Gastroesophageal sphincter (tissue), 4 donors: Measurements from ENCODE around the gene NUTM1. TPM values are rescaled to one million over a fixed set of nuclear protein-coding genes. Genes with fewer than 3 reads are reported as not detected.

Experiments used
- small RNA-seq, 4 donors: library from RNA; depleted of rRNA; stranded (forward); fragments of <200 nt; gene quantifications; one replicate each; pipeline ENCODE3, GENCODE V24; 2016
- total RNA-seq, 4 donors: library from RNA; depleted of rRNA; stranded (reverse); fragments of >200 nt; gene quantifications; one replicate each; pipeline ENCODE4 v1.1.0, GENCODE V29; 2016

The NUTM1 gene
- total RNA-seq, 4 donors from 2014 or later, result 0.12 TPM; not detected in 3

Small RNA genes within 50 kb of the gene (small RNA-seq; reads per million reads assigned to genes)
- gene MIR1233-1, result 0 reads per million in 4 donors
- 0 reads per million in 4 donors for gene RF00019

Other genes with a start within 250 kb of the NUTM1 start
- 10 to 100 TPM; 34.6 to 49.2 (median 43.2) TPM for gene EMC7, start 241.5 kb upstream of the NUTM1 start, total RNA-seq
- gene PGBD4, start 241.2 kb upstream of the NUTM1 start, total RNA-seq, result 1 to 10 TPM in 3 of 4 donors, under 1 TPM in 1; 0.82 to 1.6 (median 1.4) TPM
- gene KATNBL1, start 133.2 kb upstream of the NUTM1 start, total RNA-seq, result 10 to 100 TPM; 28.6 to 60.7 (median 40.0) TPM
- 100 to 1,000 TPM; 138 to 173 (median 161) TPM for gene EMC4, start 118.3 kb upstream of the NUTM1 start, total RNA-seq
- 10 to 100 TPM; 12.0 to 19.0 (median 15.7) TPM for gene SLC12A6, start 5.5 kb upstream of the NUTM1 start, total RNA-seq
- 100 to 1,000 TPM in 2 of 4 donors, 10 to 100 TPM in 2; 93.3 to 128 (median 108) TPM for gene NOP10, start 179 bp upstream of the NUTM1 start, total RNA-seq
- gene LPCAT4, start 23.9 kb downstream of the NUTM1 start, total RNA-seq, result 10 to 100 TPM in 3 of 4 donors, 1 to 10 TPM in 1; 6.8 to 13.5 (median 10.7) TPM
- 10 to 100 TPM in 3 of 4 donors, 1 to 10 TPM in 1; 6.0 to 66.5 (median 27.1) TPM for gene GOLGA8A, start 94.5 kb downstream of the NUTM1 start, total RNA-seq
- 100 to 1,000 TPM in 1 of 4 donors, 10 to 100 TPM in 2, 1 to 10 TPM in 1; 1.6 to 180 (median 52.5) TPM for gene GOLGA8B, start 240.3 kb downstream of the NUTM1 start, total RNA-seq